Omental fat pad (tissue), 4 donors: Measurements from ENCODE around the gene RNFT2. TPM values are rescaled to one million over a fixed set of nuclear protein-coding genes. Genes with fewer than 3 reads are reported as not detected.

Experiments used
- ATAC-seq: fragments of 150-250 bp; one replicate; pipeline ENCODE4 v1.9.1; 2016; ENCODE audit warnings: mild to moderate bottlenecking, moderate library complexity; ENCODE audit not compliant: low FRiP score
- DNase-seq: peaks from one replicate; pipeline ENCODE4 v3.0.0-alpha.2; 2019; ENCODE audit warnings: low spot score
- CTCF ChIP-seq, 3 donors: fragments of 450-650 bp; IDR thresholded peaks; one replicate each; pipeline ENCODE4 v1.5.1; 2016 to 2017; ENCODE audit warnings: antibody characterized with exemption in 3 of 3, mild to moderate bottlenecking in 3 of 3, moderate library complexity in 2 of 3
- total RNA-seq, 4 donors: library from RNA; depleted of rRNA; stranded (reverse); fragments of >200 nt; gene quantifications; one replicate each; pipeline ENCODE4 v1.1.0, GENCODE V29; 2016

Gene RNFT2
- total RNA-seq, 4 donors from 2014 or later = 0.37 to 2.5 (median 0.98) TPM

- no peak for TF ChIP-seq CTCF (IDR thresholded peaks at IDR 0.05)
- ATAC-seq (no peak), DNase-seq (no peak)
Measured at GRCh38 chr12:116761499-116761898, 23.4 kb downstream of the RNFT2 start.

- no peak for TF ChIP-seq CTCF (IDR thresholded peaks at IDR 0.05)
- DNase-seq (no peak), ATAC-seq (no peak)
Measured at GRCh38 chr12:116765271-116765670, 27.2 kb downstream of the RNFT2 start.

GRCh38 chr12:116766285-116766684 is 28.2 kb downstream of the RNFT2 start:
- DNase-seq (no peak), ATAC-seq (no peak)
- TF ChIP-seq CTCF (IDR thresholded peaks at IDR 0.05) = no peak

GRCh38 chr12:116766746-116767145 is 28.6 kb downstream of the RNFT2 start:
- no peak for ATAC-seq
- no peak for DNase-seq
- no peak for TF ChIP-seq CTCF (IDR thresholded peaks at IDR 0.05)

GRCh38 chr12:116771651-116772050 is 33.5 kb downstream of the RNFT2 start:
- no peak for TF ChIP-seq CTCF (IDR thresholded peaks at IDR 0.05)
- DNase-seq = no peak
- no peak for ATAC-seq

DNA sequence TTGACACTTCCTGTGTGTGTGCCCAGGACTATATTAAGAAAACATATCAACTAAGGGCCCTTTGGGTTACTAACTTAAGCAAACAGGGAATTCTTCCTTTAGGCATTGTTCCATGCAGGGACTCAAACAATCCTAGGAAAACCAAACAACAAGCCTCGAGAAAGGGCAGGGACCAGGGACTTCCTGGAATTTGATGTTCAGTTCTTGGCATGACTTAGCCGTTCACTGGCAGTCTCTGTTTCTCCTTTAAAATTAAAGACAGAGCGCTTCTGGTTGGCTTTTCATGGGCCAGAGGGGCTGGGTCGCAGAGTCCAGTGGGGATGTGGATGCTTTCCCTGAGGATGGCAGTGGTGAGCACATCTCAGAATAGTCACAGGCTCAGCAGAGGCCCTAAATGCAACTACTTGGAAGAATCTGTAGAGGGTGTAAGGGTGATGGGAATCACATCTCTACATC is 35.2 kb downstream of the RNFT2 start:
- ATAC-seq (no peak), DNase-seq (no peak)
- no peak for TF ChIP-seq CTCF (IDR thresholded peaks at IDR 0.05)

- no peak for DNase-seq
- TF ChIP-seq CTCF (IDR thresholded peaks at IDR 0.05) = no peak
- ATAC-seq = no peak
Measured at GRCh38 chr12:116774020-116774419, 35.9 kb downstream of the RNFT2 start.
